ENCODE measurements around the gene PRR15. TPM values are rescaled to one million over a fixed set of nuclear protein-coding genes. Genes with fewer than 3 reads are reported as not detected.
A peak's percentile ranks its signal among the peaks of the same experiment; 100 is the strongest.

PRR15 gene
- total and polyA plus RNA-seq, 2 experiments from 2014 or later = 9.6 to 17.4 TPM

GRCh38 chr7:29609162-29610037 lies 45.8 kb downstream of the PRR15 start (continued):
- no peak for TF ChIP-seq ZNF462 (CRISPR knock-in tag; IDR thresholded peaks at IDR 0.05)
- TF ChIP-seq CTCF (conservative IDR thresholded peaks at IDR 0.05; ENCODE audit: low read depth in 2 of 2) = peak; percentile 82 to 90
- TF ChIP-seq ETS1 (IDR thresholded peaks at IDR 0.05) = no peak
- no peak for TF ChIP-seq ZNF114 (CRISPR knock-in tag; IDR thresholded peaks at IDR 0.05)
- no peak for TF ChIP-seq ZNF331 (CRISPR knock-in tag; IDR thresholded peaks at IDR 0.05; ENCODE audit: low read depth)
- 0 out of 2 replicates have a peak, but pooled peaks have one; percentile 29 for TF ChIP-seq CREB1 (CRISPR knock-in tag; IDR thresholded peaks at IDR 0.05; ENCODE audit: low read depth)
- TF ChIP-seq POLR2AphosphoS5 (IDR thresholded peaks at IDR 0.05; ENCODE audit: low read depth) = no peak
- TF ChIP-seq NANOG (IDR thresholded peaks at IDR 0.05; ENCODE audit: borderline replicate concordance) = no peak

Data from GM23338 (cell line).